HG02798 (cell line): ENCODE data around the gene C6orf118.

ENCODE experiments used
- ATAC-seq: cut with Tn5 transposase; IDR thresholded peaks from one replicate; pipeline ENCODE4 v1.9.1; 2021; ENCODE audit warnings: mild to moderate bottlenecking; ENCODE audit not compliant: unreplicated experiment, poor library complexity

The C6orf118 gene

DNA sequence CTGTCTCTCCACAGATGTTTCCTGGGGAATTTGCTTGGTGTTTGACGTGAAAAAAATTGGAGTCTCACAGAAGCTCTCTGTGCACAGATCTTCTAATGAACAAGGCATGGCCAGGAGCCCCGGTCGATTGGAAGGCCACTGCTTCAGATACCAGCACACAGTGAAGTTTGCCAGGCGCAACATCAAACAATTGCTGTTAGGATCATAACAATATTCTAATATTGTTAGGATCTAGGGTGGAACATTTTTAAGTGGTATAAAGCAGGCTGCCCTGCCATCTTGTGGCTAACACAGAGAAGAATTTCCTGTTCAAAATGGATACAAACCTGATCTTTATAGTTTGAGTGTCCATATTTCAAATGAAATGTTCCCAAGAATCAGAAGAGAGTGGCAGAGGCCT lies 64.1 kb downstream of the C6orf118 start:
- ATAC-seq = no peak

DNA sequence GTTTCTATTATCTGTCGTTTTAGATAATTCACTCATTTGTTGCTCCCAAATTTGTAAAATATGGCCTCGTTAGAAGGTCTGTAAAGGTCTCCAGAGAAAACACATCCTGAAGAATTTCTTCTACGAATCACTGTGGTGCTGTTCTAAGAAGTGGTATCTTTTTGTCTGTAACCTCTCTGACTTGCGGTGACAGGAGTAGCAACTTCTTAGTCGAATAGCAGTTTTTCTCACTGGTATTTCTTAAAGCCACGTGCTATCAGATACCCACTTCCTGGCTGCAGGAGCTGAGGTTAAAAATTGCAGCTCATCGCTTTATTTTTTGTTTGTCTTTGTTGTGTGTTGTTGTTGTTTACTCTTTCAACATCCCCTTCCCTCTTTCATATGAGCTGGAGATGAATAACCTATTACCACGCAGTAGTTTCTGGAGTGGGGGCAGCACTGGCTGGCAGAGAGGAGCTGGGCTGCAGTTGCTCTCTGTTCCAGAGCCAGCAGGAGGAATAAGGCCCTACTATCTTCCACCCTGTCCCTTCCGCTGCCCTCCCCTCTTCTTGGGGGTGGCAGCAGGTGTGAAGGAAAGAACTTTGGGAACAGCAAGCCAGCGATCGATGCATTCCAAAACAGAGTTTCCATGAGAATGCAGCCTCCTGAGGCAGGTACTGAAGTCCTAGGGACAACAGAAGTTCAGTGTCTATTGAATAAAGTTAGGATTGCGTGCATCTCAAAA lies 64.7 kb downstream of the C6orf118 start:
- ATAC-seq = no peak

DNA sequence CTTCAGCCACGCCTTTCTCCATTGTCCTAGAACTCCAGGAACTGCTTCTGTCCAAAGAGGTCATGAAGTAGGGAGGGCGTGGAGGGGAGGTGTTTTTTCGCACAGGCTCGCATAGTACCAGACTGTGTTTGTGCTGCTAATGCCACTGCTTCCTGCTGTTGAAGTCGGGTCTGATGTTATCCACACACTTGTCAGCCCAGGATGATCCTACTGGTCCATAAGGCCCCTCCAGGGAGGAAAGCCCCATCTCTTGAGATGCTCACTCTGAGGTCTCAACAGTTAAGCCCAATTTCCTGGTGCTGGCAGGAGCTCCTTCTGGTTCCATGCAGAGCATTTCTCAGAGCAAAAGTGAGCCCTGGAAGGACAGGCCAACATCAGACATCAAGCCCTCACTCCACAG lies 65.6 kb downstream of the C6orf118 start:
- ATAC-seq = no peak

GRCh38 chr6:165236326-165236725 lies 73.1 kb downstream of the C6orf118 start:
- ATAC-seq = no peak

DNA sequence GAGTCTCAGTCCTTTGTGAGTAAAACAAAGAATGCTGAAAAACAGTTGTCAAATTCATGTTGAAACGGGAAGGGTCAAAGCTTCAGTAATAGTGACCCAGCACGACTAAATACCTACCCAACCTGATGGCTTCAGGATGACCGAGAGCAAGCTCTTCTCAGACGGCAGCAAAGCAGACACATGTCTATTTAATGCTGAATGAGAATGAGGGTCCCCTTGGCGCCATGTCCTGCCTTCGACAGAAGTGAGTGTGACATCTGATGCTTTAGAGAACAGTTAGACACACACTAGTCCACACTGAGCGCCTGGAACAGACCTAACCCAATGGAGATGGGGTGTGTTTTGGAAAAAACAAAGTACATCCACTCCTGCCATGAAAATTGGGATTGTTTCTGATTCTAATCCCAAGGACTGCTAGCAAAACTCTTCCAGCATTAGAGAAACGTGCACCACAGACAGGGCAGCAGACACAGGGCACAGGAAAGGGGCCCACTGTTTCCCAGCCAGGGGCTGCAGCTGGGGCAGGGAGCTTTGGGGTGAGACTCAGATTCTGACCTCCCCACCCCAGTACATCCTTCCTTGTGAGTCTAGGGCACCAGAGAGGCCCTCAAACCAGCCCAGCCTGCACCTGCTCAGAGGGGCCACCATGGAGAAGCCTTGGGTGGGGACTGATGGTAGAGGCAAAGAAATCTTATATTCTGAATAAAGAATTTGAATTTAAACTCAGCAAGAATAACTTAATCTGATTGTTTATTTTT lies 76.5 kb downstream of the C6orf118 start:
- ATAC-seq = no peak

GRCh38 chr6:165231581-165232561 lies 77.5 kb downstream of the C6orf118 start:
- ATAC-seq = no peak

DNA sequence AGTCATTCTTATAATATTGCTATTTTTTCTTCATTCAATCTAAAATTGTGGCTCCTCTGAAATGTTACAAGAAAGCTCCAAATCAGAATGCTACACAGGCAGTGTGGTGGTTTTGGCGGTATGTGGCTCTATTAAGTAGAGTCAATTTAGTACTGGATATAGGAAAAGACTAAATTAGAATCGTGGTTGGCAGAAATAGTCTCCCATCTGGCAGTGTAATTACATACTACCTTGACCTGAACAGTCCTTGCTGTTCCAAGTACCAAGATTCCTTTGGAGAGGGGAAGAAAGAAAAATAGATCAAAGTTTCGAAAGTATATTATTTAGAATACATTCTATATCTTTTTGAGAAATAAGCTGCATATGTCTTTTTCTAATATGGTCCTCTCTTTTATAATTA lies 78.2 kb downstream of the C6orf118 start:
- no peak for ATAC-seq
